ENCODE results near the gene CCS.
A peak's percentile ranks its signal among the peaks of the same experiment; 100 is the strongest.

DNA sequence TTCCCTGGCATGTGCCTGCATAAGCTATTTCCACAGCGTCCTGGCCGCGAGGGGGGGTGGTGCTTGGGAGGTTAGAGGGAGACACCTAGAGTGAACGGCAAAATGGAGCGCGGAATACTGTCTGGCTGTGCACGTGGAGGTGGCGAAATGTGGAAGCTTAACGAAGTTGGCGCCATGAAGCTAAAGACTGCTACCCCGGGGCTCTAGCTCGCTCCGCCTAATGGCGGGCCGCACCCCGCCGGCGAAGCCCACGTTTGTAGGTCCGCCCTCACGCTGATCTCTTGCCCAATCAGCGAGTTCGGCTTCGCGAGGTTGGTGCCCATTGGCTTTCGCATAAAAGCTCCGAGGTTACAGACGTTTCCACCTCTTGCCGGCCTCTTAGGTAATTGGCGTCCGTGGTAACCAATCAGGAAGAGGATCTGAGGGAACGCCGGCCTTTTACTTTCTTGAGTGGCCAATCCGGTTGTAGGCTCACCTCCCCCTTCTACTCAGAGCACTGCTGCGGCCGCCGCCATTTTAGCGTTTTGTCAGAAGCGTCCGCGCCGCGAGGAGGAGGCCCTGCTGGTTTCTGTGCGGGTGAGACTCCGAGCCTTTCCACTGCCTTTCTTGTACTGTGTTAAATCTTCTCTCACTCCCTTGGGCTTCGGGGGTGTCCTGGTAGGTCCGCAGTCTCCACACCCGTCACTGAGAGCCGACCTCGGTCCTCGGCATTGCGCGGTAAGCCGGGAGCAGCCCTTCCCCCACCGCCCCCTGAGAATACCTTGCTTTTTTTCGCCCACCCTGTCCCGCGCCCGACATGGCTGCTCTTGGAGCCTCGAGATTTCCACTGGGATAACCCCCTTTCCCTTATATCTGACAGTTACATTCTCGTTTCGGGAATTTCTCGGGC, 45.4 kb downstream of the CCS start, which contains the start of gene RBM4:
- TF ChIP-seq, protein P1, sequence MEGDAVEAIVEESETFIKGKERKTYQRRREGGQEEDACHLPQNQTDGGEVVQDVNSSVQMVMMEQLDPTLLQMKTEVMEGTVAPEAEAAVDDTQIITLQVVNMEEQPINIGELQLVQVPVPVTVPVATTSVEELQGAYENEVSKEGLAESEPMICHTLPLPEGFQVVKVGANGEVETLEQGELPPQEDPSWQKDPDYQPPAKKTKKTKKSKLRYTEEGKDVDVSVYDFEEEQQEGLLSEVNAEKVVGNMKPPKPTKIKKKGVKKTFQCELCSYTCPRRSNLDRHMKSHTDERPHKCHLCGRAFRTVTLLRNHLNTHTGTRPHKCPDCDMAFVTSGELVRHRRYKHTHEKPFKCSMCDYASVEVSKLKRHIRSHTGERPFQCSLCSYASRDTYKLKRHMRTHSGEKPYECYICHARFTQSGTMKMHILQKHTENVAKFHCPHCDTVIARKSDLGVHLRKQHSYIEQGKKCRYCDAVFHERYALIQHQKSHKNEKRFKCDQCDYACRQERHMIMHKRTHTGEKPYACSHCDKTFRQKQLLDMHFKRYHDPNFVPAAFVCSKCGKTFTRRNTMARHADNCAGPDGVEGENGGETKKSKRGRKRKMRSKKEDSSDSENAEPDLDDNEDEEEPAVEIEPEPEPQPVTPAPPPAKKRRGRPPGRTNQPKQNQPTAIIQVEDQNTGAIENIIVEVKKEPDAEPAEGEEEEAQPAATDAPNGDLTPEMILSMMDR (IDR thresholded peaks at IDR 0.05 in 8 of 11, conservative IDR thresholded peaks at IDR 0.05 in 3 of 11) = peak in 4 of 11 experiments; percentile 20 to 49 (median 30)
- TF ChIP-seq POLR2AphosphoS5 (IDR thresholded peaks at IDR 0.05) = peak; percentile 94 to 97 (median 96)

Measured in spleen (tissue), 7 donors.